ENCODE data around the gene ZNF536.
"Not testable (repeated sequence)": the region's sequence is repeated elsewhere in the genome, so short reads cannot be mapped to it uniquely, and the experiment has no call there.

Gene ZNF536

DNA sequence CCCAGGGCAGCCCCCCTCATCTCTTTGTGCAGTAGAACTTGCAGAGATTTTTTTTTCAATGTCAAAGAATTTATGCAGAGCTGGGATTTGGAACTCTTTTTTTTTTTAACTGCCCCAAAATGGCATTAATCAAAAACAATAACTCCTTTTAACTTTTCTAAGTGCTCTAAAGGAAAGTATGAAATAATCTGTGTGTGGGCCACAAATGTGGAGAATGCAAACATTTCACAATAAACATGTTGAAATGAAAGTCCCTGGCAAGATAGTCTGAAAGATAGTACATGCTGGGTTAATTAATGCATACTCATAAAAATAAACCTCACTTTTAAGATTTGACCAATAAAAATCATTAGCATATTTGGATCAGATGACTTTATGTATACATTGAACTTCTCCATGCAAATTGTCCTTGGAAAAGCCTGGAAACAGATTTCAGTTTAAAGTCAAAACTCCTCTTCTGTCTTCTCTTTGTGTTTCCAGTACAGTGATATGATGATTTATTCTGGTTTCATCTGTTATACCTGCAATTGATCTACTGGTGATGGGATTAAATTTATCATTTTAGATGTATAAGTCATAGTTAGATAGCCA is 30.5 kb upstream of the ZNF536 start:
- no peak for DNase-seq (ENCODE audit: low read depth, low spot score)

DNA sequence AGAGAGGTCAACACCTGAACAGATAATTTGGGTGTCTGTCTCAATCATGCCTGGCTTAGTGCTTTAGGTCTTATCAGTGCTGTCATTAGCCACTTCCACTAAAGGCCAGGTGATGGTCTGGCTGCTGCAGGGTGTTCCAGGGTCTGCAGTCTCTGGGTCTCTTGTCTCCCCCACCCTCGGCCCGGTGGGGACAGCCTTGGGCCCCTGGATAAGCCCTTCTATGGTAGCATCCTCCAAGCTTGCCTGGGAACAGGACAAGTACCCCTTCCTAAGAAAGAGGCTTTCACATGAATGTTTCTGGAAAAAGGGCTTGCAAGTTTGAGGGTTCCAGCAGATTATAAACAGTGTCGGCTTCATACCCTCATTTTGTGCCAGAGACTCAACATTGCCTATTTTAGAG is 29.3 kb upstream of the ZNF536 start:
- no peak for DNase-seq (ENCODE audit: low read depth, low spot score)

GRCh38 chr19:30344446-30345425 is 27.4 kb upstream of the ZNF536 start:
- DNase-seq (ENCODE audit: low read depth, low spot score): no peak

DNA sequence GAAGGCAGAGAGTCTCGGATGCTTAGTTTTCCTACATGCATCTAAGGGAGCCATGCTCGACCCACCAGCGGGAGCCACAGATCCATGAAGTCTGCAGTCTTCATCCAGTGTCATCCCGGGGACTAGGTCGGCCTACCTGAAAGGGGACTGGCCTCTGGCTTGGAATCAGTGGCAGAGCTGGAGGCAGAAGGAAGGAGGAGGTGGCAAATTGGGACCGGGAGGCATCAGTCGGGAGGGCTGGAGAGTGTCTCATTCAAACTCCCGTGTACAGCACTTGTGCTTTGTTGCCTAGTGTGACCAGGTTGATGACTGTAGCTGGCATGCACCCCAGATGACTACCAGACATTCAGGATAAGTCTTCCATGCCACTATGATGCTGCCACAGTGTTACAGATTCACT is 26.5 kb upstream of the ZNF536 start:
- no peak for DNase-seq (ENCODE audit: low read depth, low spot score)

DNA sequence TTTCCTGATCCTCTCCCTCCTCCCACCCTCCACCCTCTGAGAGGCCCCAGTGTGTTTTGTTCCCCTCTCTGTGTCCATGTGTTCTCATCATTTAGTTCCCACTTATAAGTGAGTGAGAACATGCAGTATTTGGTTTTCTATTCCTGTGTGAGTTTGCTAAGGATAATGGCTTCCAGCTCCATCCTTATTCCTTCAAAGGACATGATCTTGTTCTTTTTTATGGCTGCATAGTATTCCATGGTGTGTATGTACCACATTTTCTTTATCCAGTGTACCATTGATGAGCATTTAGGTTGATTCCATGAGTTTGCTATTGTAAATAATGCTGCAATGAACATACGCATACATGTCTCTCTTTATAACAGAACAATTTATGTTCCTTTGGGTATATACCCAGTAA is 25.7 kb upstream of the ZNF536 start:
- DNase-seq (ENCODE audit: low read depth, low spot score): not testable (repeated sequence)

GRCh38 chr19:30349131-30349730 is 23.0 kb upstream of the ZNF536 start:
- peak; percentile 23 for DNase-seq (ENCODE audit: low read depth, low spot score)

GRCh38 chr19:30350692-30351663 is 21.2 kb upstream of the ZNF536 start:
- no peak for DNase-seq (ENCODE audit: low read depth, low spot score)

- DNase-seq (ENCODE audit: low read depth, low spot score): no peak
Measured at GRCh38 chr19:30351774-30352173, 20.4 kb upstream of the ZNF536 start.

DNA sequence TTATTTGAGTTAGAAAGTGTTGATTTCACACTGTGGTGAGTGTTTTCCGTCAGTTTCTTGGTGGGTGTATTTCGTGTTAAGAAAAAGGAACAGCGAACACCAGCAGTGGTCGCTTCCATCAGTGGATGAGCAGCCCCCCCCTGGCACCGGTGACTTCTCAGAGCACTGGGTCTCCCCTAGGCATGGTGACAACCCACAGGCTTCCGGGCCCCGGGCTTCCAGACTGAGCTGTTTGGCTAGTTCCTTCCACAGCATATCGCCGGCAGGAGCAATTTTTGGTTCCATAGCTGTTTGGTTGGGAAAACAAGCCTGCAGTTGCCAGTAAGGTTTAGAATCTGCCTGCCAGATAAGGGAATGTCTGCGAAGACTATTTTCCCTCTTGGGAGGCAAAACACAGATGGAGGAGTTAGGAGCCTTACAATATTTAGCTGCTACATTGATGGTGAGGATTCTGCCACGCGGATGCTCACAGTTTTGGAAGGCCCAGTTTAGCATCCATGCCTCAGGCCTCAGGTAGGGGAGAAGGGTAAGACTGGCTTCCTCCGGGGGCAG is 18.7 kb upstream of the ZNF536 start:
- no peak for DNase-seq (ENCODE audit: low read depth, low spot score)

GRCh38 chr19:30355586-30355985 is 16.6 kb upstream of the ZNF536 start:
- DNase-seq (ENCODE audit: low read depth, low spot score): no peak

DNA sequence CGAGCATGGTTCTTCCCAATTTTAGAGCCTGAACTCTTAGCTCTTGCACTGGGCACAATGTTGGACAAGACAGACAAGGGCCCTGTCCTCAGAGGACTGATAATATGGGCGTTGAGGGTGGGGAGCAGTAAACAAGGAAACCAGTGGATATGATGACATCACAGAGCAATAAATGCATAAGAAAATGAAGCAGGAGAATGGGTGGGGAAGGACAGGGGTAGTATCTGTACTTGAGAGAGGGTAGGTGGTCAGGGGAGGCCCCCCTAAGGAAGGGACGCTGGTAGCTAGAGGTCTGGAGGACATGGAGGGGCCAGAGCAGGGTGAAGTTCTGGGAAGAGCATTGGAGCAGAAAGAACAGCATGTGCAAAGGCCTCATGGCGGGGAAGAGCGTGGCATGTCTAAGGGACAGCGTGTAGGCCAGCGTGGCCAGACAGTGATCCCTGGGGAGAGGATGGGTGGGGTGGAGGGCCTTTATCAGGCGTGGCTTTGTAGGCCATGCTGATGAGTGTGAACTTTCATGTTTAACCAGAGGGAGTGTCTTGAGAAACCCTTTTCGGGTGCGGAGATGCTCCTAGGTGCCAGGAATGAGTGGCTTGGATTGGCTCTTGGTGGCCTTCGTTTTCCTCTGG is 15.1 kb upstream of the ZNF536 start:
- no peak for DNase-seq (ENCODE audit: low read depth, low spot score)

GRCh38 chr19:30357580-30357954 is 14.6 kb upstream of the ZNF536 start:
- no peak for DNase-seq (ENCODE audit: low read depth, low spot score)

DNA sequence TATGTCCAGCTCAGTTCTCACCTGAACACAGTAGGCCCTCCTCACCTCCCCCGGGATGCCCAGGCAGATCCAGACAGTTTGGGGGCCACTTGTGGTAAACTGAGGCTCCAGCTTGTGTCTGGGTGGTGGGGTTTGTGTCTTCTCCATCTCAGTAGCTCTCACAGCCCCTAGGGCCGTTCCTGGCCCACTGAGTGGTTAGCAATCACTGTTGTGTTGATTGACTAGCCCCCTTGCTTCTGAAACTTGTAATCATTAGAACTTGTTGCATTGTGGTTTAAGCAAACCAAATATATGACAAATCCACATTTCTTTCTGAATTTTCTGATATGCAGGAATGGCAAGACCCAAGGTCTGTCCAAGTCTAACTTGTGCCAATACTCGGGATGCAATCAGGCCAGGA is 13.9 kb upstream of the ZNF536 start:
- no peak for DNase-seq (ENCODE audit: low read depth, low spot score)

DNA sequence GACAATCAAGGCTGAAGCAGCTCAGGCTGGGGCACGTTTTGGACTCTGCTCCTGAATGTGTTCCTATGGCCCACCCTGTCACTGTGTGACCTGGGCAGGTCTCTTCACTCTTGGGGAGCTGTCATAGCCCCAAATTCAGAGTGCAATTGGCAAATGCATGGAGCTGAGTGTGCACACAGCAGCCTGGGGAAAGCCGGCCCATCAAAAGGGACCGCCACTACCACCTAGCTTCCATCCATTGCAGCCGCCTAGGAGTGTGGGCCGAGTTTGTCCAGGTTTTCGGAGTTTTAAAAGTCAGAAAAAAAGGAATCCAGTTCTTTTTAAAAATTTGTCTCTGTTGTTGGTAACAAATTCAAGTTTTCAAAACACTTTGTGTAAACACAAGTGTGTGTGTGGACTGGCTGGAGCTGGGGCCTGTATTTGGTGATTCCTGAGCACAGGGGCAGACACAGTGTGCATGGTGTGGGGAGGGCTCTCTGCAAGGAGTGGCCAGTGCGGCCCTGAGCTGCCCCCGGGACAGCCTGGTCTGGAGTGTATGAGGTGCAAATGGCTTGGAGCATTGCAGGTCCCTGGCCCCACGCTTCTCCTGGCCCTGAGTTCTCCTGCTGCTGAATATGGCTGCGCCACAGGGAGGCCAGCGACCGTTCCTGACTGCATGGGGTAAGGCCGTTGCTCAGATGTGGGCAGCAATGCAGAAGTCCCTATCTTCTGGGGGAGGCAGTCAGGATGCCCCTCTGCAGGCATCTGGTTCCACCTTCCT is 13.2 kb upstream of the ZNF536 start:
- no peak for DNase-seq (ENCODE audit: low read depth, low spot score)

DNA sequence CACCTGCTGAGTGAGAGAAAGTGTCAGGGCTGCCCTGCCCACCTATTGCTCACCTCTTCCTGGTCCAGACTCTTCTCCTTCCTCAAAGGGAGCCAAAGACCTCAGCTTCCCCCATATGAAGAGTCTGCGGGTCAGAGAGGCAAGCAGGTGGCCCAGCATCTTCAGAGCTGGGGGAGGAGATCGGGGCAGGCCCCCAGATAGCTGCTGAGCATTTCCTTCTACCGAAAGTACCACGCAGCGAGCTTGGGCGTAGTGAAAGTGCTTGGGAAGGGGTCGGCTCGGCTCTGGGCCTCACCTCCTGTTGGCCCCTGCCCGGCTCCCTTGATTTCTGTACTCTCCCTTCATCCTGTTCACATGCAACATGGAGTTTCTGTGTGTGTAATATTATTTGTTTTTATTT is 12.2 kb upstream of the ZNF536 start:
- no peak for DNase-seq (ENCODE audit: low read depth, low spot score)

DNA sequence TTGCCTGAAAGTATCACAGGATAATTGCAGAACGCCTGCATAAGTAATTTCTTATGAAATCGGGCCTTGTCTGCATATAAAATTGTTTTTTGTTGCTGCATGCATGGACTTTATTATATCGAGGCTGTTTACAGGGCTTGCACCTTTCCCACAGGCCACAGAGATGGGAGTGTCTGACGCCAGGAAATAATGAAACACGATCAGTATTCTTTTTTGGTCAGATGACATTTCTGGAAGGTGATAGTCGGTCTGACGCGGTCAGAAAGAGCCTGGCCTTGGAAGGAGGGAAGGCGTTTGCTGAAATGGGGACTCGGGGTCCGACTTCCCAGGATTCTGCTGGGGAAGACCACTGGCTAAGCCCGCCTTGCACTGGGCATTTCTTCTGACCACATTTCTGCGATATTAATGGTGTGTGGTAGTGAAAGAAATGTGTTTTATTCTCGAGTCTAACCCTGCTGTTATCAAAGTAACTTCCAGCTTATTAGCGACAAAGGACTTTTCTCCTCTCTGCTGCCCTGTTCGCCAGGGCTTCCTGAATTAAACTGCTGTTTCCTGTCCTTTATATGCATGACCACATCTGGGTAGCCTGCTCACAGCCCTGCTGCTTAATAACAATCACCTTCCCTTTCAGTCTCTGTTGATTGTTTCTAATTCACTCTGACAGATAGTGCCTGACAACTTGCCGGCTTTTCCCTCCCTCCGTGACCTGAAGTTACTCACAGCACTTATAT is 11.6 kb upstream of the ZNF536 start:
- no peak for DNase-seq (ENCODE audit: low read depth, low spot score)

DNA sequence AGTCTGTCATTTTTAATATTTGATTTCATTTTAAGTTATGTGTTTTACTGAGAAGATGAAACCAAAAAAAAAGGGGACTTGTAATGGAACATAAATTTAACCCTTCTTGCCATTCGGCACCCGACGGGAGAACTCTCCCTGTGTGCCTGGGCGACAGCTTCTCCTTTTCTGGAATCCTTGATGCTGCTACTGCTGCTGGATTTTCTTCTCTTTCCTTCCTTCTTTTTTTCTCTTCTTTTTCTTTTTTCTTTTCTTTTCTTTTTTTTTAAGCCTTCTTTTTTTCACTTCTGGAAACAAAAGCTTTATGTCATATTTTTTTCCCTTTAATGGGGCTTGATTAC is 11.1 kb upstream of the ZNF536 start:
- DNase-seq (ENCODE audit: low read depth, low spot score): no peak

DNA sequence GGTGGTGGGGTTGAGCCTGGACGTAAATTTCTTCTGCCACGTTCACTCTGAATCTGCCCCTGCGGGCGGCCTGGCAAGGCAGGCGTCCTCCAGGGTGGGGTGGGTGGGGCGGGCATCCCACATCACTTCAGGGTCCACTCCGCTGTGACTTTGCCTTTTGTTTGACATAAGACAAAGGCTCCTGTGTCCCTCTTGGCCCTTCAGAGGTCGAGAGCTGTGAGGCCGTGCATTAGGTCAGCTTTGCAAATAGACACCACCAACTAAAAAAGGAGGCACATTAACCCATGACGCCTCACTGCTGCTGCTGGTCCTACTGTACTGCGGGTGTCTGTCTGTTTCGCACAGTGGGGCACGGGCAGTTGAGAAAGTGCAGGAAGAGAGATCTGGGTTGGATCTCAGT is 10.5 kb upstream of the ZNF536 start:
- no peak for DNase-seq (ENCODE audit: low read depth, low spot score)

DNA sequence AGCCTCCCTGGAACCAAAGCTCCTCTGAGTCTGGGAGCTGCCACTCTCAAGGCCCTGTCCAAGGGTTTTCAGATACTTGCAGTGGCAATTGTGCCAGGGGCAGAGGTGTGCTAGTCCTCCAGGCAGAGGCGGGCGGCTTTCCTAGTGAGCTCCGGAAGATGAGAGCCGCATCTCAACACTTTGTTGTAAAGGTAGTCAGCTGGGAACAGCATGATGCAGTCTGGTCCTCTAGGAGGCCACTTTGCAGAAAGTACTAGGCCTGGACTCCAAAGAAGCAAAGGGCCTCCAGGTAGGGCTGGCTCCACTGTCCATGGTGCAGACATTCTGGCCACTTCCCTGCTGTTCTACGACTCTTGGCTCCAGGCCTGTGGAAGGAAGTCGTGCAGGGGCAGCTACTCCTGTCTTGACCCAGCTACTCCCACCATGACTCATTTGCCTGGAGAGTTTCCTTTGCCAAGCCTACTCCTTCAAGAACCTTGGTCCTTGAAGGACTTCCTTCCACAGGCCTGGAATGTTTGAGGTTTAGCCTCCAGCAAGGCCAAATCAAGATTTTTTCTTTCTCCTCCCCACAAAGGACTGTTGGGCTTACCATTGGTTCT is 9.9 kb upstream of the ZNF536 start:
- no peak for DNase-seq (ENCODE audit: low read depth, low spot score)
